NB4 (cell line): ENCODE measurements around the gene SPATS2.

Experiments used
- DNase-seq: peaks from one replicate; pipeline ENCODE4 v3.0.0; 2010; ENCODE audit warnings: low read depth
- H3K4me3 ChIP-seq: one replicate; pipeline ENCODE4 v1.5.1; 2011; ENCODE audit warnings: mild to moderate bottlenecking, low read depth, low read length, moderate library complexity
- MYC ChIP-seq: IDR thresholded peaks from 2 replicates; pipeline ENCODE4 v1.6.1; 2011; ENCODE audit warnings: low read depth, low read length
- POLR2A ChIP-seq: IDR thresholded peaks from 2 replicates; pipeline ENCODE4 v1.6.1; 2011; ENCODE audit warnings: mild to moderate bottlenecking; ENCODE audit not compliant: insufficient read length; ENCODE audit errors: extremely low read depth
- TF ChIP-seq, protein P1 (sequence below): IDR thresholded peaks from 2 replicates; pipeline ENCODE4 v1.6.1; 2011; ENCODE audit warnings: low read depth, low read length
- TF ChIP-seq, protein P2 (sequence below): IDR thresholded peaks from one replicate; pipeline ENCODE4 v1.5.1; 2012; ENCODE audit warnings: low read depth, low read length

Gene SPATS2

DNA sequence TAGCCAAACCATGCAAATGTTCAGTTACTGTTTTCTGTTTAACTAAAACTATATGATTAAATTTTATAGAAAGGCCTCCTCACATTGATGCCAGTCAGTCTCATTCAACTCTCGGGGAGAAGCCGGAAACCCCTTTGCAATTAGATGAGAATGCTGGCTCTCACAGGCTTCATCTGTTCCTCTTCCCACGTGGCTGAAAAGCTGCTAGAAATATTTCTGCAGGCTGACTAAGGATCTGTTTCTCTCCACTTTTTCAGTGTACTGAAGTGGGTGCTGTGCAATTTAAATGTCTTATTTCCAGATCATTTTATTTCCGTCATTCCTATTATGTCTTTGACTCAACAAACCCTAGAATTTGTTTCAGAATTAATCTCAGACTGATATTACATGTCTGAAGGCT is 154.1 kb downstream of the SPATS2 start:
- DNase-seq, result no peak
- TF ChIP-seq, protein P1, sequence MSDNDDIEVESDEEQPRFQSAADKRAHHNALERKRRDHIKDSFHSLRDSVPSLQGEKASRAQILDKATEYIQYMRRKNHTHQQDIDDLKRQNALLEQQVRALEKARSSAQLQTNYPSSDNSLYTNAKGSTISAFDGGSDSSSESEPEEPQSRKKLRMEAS, result no peak
- TF ChIP-seq, protein P2, sequence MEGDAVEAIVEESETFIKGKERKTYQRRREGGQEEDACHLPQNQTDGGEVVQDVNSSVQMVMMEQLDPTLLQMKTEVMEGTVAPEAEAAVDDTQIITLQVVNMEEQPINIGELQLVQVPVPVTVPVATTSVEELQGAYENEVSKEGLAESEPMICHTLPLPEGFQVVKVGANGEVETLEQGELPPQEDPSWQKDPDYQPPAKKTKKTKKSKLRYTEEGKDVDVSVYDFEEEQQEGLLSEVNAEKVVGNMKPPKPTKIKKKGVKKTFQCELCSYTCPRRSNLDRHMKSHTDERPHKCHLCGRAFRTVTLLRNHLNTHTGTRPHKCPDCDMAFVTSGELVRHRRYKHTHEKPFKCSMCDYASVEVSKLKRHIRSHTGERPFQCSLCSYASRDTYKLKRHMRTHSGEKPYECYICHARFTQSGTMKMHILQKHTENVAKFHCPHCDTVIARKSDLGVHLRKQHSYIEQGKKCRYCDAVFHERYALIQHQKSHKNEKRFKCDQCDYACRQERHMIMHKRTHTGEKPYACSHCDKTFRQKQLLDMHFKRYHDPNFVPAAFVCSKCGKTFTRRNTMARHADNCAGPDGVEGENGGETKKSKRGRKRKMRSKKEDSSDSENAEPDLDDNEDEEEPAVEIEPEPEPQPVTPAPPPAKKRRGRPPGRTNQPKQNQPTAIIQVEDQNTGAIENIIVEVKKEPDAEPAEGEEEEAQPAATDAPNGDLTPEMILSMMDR, result no peak
- no peak for TF ChIP-seq POLR2A
- TF ChIP-seq MYC, result no peak
- no peak overlapping the region for H3K4me3 ChIP-seq

DNA sequence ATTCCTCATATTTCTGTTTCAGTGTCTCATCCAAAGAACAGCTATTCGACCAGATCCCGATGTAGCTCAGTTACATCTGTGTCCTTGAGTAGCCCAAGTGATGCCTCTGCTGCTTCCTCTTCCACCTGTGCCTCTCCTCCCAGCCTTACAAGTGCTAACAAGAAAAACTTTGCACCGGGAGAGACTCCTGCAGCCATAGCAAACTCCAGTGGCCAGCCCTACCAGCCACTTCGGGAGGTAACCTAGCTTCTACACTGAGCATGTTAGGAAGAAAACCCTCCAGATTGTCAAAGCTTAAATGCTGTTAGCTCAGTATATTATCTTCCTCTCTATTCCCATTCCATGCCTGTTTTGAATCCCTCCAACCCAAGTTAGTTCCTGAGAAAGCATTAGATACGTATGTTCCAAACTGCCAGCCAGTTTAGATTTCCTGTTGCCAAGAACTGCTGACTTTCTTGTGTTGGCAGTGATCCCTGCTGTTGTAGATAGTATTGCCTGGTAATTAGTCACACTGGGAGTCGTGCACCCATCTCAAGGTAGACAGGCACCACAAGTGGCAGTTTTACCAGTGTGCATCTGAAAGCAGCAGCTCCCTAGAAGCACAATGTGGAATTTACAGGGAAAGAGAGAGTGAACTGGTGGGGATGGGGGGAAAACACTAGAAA is 157.5 kb downstream of the SPATS2 start:
- no peak for TF ChIP-seq POLR2A
- TF ChIP-seq MYC, result no peak
- TF ChIP-seq, protein P2, result no peak
- TF ChIP-seq, protein P1, result no peak
- no peak for DNase-seq
- no peak overlapping the region for H3K4me3 ChIP-seq

DNA sequence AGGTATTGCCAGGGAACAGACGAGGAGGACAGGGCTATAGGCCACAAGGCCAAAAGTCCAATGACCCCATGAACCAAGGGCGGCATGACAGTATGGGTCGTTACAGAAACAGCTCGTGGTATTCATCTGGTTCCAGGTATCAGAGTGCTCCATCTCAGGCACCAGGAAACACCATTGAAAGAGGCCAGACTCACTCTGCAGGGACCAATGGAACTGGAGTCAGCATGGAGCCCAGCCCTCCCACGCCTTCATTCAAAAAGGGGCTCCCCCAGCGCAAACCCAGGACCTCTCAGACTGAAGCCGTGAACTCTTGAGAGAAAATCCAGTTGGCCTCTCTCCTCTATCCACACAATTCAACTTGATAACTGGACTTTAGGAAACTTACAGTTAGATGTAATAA is 158.7 kb downstream of the SPATS2 start:
- TF ChIP-seq POLR2A (no peak), MYC (no peak)
- TF ChIP-seq, protein P1, result no peak
- TF ChIP-seq, protein P2, result no peak
- DNase-seq, result no peak
- no peak overlapping the region for H3K4me3 ChIP-seq

DNA sequence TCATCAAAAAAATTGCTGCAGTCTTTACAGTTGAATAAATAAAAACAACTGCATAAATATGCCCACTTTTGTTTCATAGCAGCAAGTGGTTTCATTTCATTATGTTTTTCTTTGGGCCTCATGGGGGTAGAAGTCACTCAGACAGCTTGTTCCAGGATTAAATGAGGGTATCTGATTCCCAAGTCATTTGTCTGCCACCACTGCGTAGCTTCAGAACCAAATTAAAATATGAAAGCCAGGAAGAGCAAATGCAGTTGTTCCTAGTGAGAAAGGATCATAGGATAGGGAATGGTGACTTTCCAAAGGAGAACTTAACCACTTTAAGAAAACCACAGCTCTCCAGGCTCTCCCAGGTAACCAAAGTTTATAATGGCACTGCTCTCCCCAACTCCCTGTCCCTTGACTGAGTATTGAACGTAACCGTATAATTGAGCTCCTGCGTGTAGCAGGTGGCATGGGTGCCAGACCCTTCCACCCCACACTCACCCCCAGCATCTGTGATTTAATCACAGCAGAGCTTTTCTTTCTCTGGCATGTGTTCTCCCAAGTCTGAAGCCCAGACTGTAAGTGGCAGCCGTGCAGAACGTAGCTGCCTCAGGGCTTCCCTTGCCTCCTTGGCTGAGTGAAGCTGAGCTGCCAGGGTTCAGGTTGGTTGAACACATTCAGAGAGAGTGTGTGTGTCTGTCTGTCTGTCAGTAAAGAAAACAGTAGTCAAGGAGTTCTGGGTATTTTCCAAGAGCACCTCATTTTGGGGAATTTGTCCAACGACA is 160.3 kb downstream of the SPATS2 start:
- no peak overlapping the region for H3K4me3 ChIP-seq
- TF ChIP-seq POLR2A, result no peak
- TF ChIP-seq, protein P1, result no peak
- no peak for TF ChIP-seq MYC
- TF ChIP-seq, protein P2, result no peak
- DNase-seq, result no peak

DNA sequence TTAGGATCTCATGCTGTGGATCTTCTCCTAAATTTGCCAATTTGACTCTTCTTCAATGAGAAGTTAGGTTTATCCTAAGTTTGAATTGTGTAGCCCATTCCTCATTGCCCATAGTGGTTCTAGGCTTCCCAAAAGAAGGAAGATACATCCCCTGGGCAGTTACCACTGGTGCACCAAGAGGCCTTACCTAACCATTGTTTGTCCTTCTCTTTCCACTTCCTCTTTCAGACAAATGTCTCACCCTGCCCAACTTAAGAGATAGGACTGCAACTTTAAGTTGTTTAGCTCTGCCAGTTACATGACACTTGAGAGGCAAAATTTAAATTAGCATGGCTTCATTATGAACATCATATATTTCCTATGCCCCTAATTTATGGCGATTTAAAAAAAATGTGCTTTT is 162.2 kb downstream of the SPATS2 start:
- TF ChIP-seq, protein P2, result no peak
- TF ChIP-seq, protein P1, result no peak
- TF ChIP-seq MYC (no peak), POLR2A (no peak)
- DNase-seq, result peak; percentile 83
- H3K4me3 ChIP-seq, result no peak overlapping the region
